Ureter (tissue), 1 donor: Measurements from ENCODE around the gene PRIMA1. TPM values are rescaled to one million over a fixed set of nuclear protein-coding genes. Genes with fewer than 3 reads are reported as not detected.
A peak's percentile ranks its signal among the peaks of the same experiment; 100 is the strongest.

Source experiments
- DNase-seq: peaks from one replicate; pipeline ENCODE4 v3.0.0-alpha.2; 2020; ENCODE audit warnings: low spot score
- total RNA-seq: library from RNA; stranded (reverse); gene quantifications from one replicate; pipeline ENCODE4 v1.2.4, GENCODE V29; 2023
- donor health status: DM: yes; HTN: yes; CAD: no.

Gene PRIMA1
- total RNA-seq, 1 donor from 2014 or later = 5.9 TPM

GRCh38 chr14:93732524-93732923 is 55.8 kb downstream of the PRIMA1 start:
- no peak for DNase-seq

GRCh38 chr14:93731753-93732152 is 56.5 kb downstream of the PRIMA1 start:
- DNase-seq = no peak

GRCh38 chr14:93729993-93730392 is 58.3 kb downstream of the PRIMA1 start:
- DNase-seq = no peak

GRCh38 chr14:93728651-93729016 is 59.7 kb downstream of the PRIMA1 start:
- no peak for DNase-seq

GRCh38 chr14:93727917-93728650 is 60.2 kb downstream of the PRIMA1 start:
- DNase-seq = no peak

GRCh38 chr14:93727039-93727740 is 61.1 kb downstream of the PRIMA1 start:
- DNase-seq = no peak

GRCh38 chr14:93725993-93726392 is 62.3 kb downstream of the PRIMA1 start:
- DNase-seq = no peak

GRCh38 chr14:93725002-93725582 is 63.2 kb downstream of the PRIMA1 start:
- no peak for DNase-seq

- no peak for DNase-seq
Observed at GRCh38 chr14:93723001-93723400, 65.3 kb downstream of the PRIMA1 start.

- peak; percentile 10 for DNase-seq
Observed at GRCh38 chr14:93720981-93721483, 67.3 kb downstream of the PRIMA1 start.

- DNase-seq = peak; percentile 18
Observed at GRCh38 chr14:93720076-93720815, 68.0 kb downstream of the PRIMA1 start.

- peak; percentile 23 for DNase-seq
Observed at GRCh38 chr14:93719256-93719655, 69.0 kb downstream of the PRIMA1 start.

GRCh38 chr14:93717668-93718320 is 70.5 kb downstream of the PRIMA1 start:
- DNase-seq = peak; percentile 22

- no peak for DNase-seq
Observed at GRCh38 chr14:93716746-93717667, 71.3 kb downstream of the PRIMA1 start.

- no peak for DNase-seq
Observed at GRCh38 chr14:93716002-93716745, 72.1 kb downstream of the PRIMA1 start.

- DNase-seq = no peak
Observed at GRCh38 chr14:93715279-93715927, 72.9 kb downstream of the PRIMA1 start.

- DNase-seq = no peak
Observed at GRCh38 chr14:93714605-93715004, 73.7 kb downstream of the PRIMA1 start.

- no peak for DNase-seq
Observed at GRCh38 chr14:93713726-93714405, 74.4 kb downstream of the PRIMA1 start.
